IMR-90 (cell line): ENCODE measurements around the gene HPSE. TPM values are rescaled to one million over a fixed set of nuclear protein-coding genes. Genes with fewer than 3 reads are reported as not detected.
A peak's percentile ranks its signal among the peaks of the same experiment; 100 is the strongest.

Source experiments
- ATAC-seq: fragments of 200-7000 bp; cut with Tn5 transposase; 2 replicates; pipeline ENCODE4 v1.9.1; 2020; ENCODE audit warnings: low read depth, mild to moderate bottlenecking, moderate library complexity
- BruUV-seq: library from RNA; stranded (reverse); fragments of 400-500 nt; replicated peaks from 2 replicates; lab custom pipeline; 2021; lab: Mats Ljungman, UMichigan
- CTCF ChIA-PET: fragments of 300-600 bp; formaldehyde crosslinking; extraction: SDS; loops from one replicate; lab custom pipeline; 2021; ENCODE audit warnings: antibody characterized with exemption; lab: Yijun Ruan, JAX
- POLR2A ChIA-PET: fragments of 300-600 bp; sonication (Branson Sonifier 250); formaldehyde crosslinking; loops from one replicate; lab custom pipeline; 2022; ENCODE audit warnings: antibody characterized with exemption; ENCODE audit not compliant: unreplicated experiment; lab: Charles Lee
- DNase-seq: peaks from one replicate; pipeline ENCODE4 v3.0.0; 2013
- H2AFZ ChIP-seq: replicated peaks from 2 replicates; pipeline ENCODE3; 2013; ENCODE audit warnings: low read length, mild to moderate bottlenecking; ENCODE audit not compliant: poor library complexity
- H2AK5ac ChIP-seq: 2 replicates; pipeline ENCODE4 v1.6.1; 2013; ENCODE audit warnings: low read depth, low read length, inconsistent platforms
- H2AK9ac ChIP-seq: replicated peaks from 2 replicates; pipeline ENCODE3; 2013; ENCODE audit warnings: mild to moderate bottlenecking, low read depth, low read length, moderate library complexity; ENCODE audit not compliant: poor library complexity
- H2BK120ac ChIP-seq: 2 replicates; pipeline ENCODE4 v1.6.1; 2013; ENCODE audit warnings: low read depth, low read length, inconsistent platforms
- H2BK15ac ChIP-seq: 3 replicates; pipeline ENCODE4 v1.6.1; 2013; ENCODE audit warnings: low read depth, low read length, inconsistent platforms
- H2BK20ac ChIP-seq: 2 replicates; pipeline ENCODE4 v1.6.1; 2013; ENCODE audit warnings: low read depth, mild to moderate bottlenecking, inconsistent platforms, low read length, moderate library complexity
- H2BK5ac ChIP-seq: 2 replicates; pipeline ENCODE4 v1.6.1; 2013; ENCODE audit warnings: mild to moderate bottlenecking, low read depth, low read length, inconsistent platforms; ENCODE audit not compliant: poor library complexity, severe bottlenecking
- H3K14ac ChIP-seq: replicated peaks from 2 replicates; pipeline ENCODE4 v1.6.1; 2013; ENCODE audit warnings: low read depth, low read length, inconsistent platforms
- H3K18ac ChIP-seq: 2 replicates; pipeline ENCODE4 v1.6.1; 2013; ENCODE audit warnings: low read depth, low read length, control low read depth
- H3K23ac ChIP-seq: 2 replicates; pipeline ENCODE4 v1.6.1; 2013; ENCODE audit warnings: low read depth, low read length, inconsistent platforms
- H3K27ac ChIP-seq: 2 replicates; pipeline ENCODE4 v1.5.1; 2013; ENCODE audit warnings: mild to moderate bottlenecking, control low read depth, low read length; ENCODE audit not compliant: insufficient read depth
- H3K27me3 ChIP-seq: 2 replicates; pipeline ENCODE4 v1.6.1; 2013; ENCODE audit warnings: low read length; ENCODE audit not compliant: control insufficient read depth, insufficient read depth
- H3K36me3 ChIP-seq: 2 replicates; pipeline ENCODE4 v1.6.1; 2013; ENCODE audit warnings: low read length, mixed read lengths; ENCODE audit not compliant: control insufficient read depth, insufficient read depth
- H3K4ac ChIP-seq: 2 replicates; pipeline ENCODE4 v1.6.1; 2013; ENCODE audit warnings: low read depth, low read length, inconsistent platforms
- H3K4me1 ChIP-seq: 2 replicates; pipeline ENCODE4 v1.6.1; 2013; ENCODE audit warnings: low read length, mixed read lengths; ENCODE audit not compliant: control insufficient read depth, insufficient read depth
- H3K4me2 ChIP-seq: 2 replicates; pipeline ENCODE4 v1.6.1; 2013; ENCODE audit warnings: low read depth, mild to moderate bottlenecking, control low read depth, low read length, moderate library complexity
- H3K4me3 ChIP-seq: 2 replicates; pipeline ENCODE4 v1.5.1; 2013; ENCODE audit warnings: low read depth, mild to moderate bottlenecking, control low read depth, low read length, moderate library complexity; ENCODE audit not compliant: insufficient read depth
- H3K56ac ChIP-seq: 2 replicates; pipeline ENCODE4 v1.6.1; 2013; ENCODE audit warnings: low read length, inconsistent platforms; ENCODE audit not compliant: insufficient read depth; ENCODE audit errors: extremely low read depth
- H3K79me1 ChIP-seq, 2 experiments: 2 replicates each; pipeline ENCODE4 v1.6.1; 2013; ENCODE audit warnings: low read length in 2 of 2, inconsistent platforms in 1 of 2, low read depth in 1 of 2
- H3K9ac ChIP-seq: 2 replicates; pipeline ENCODE4 v1.6.1; 2013; ENCODE audit warnings: low read depth, low read length, control low read depth
- H3K9me1 ChIP-seq: 2 replicates; pipeline ENCODE4 v1.6.1; 2013; ENCODE audit warnings: low read length, inconsistent platforms; ENCODE audit not compliant: insufficient read depth
- H3K9me3 ChIP-seq: 2 replicates; pipeline ENCODE4 v1.6.1; 2013; ENCODE audit warnings: low read length; ENCODE audit not compliant: control insufficient read depth, insufficient read depth
- H4K20me1 ChIP-seq: 2 replicates; pipeline ENCODE4 v1.6.1; 2013; ENCODE audit warnings: low read length, inconsistent platforms; ENCODE audit not compliant: insufficient read depth
- H4K5ac ChIP-seq: 2 replicates; pipeline ENCODE4 v1.6.1; 2013; ENCODE audit warnings: mild to moderate bottlenecking, low read depth, low read length, control low read depth
- H4K8ac ChIP-seq, 2 experiments: 2 replicates each; pipeline ENCODE4 v1.6.1; 2013; ENCODE audit warnings: low read depth in 2 of 2, low read length in 2 of 2, control low read depth in 1 of 2, inconsistent platforms in 1 of 2
- H4K91ac ChIP-seq: 2 replicates; pipeline ENCODE4 v1.6.1; 2013; ENCODE audit warnings: low read depth, low read length, inconsistent platforms; ENCODE audit not compliant: insufficient read depth
- BHLHE40 ChIP-seq: fragments of 150-350 bp; IDR thresholded peaks from 2 replicates; pipeline ENCODE4 v1.6.1; 2016; ENCODE audit warnings: mild to moderate bottlenecking, low read depth, low read length
- CEBPB ChIP-seq: IDR thresholded peaks from 2 replicates; pipeline ENCODE4 v1.6.1; 2012; ENCODE audit warnings: low read depth, low read length, improper control_type of control experiment
- CHD1 ChIP-seq: IDR thresholded peaks from 2 replicates; pipeline ENCODE4 v1.6.1; 2012; ENCODE audit warnings: low read depth, low read length, improper control_type of control experiment
- CTCF ChIP-seq: conservative IDR thresholded peaks from 2 replicates; pipeline ENCODE4 v1.5.1; 2012; ENCODE audit warnings: mild to moderate bottlenecking, low read depth, low read length, improper control_type of control experiment
- ELK1 ChIP-seq: fragments of 150-350 bp; IDR thresholded peaks from 2 replicates; pipeline ENCODE4 v1.6.1; 2016; ENCODE audit warnings: low read depth, mild to moderate bottlenecking, low read length, moderate library complexity, borderline replicate concordance
- FOS ChIP-seq: fragments of 150-350 bp; IDR thresholded peaks from 2 replicates; pipeline ENCODE4 v1.6.1; 2016; ENCODE audit warnings: low read depth, low read length
- MAFK ChIP-seq: IDR thresholded peaks from 2 replicates; pipeline ENCODE4 v1.6.1; 2012; ENCODE audit warnings: low read depth, low read length, improper control_type of control experiment
- MAZ ChIP-seq: IDR thresholded peaks from 2 replicates; pipeline ENCODE4 v1.6.1; 2012; ENCODE audit warnings: low read depth, mild to moderate bottlenecking, low read length, improper control_type of control experiment, moderate library complexity, borderline replicate concordance
- MXI1 ChIP-seq: IDR thresholded peaks from 2 replicates; pipeline ENCODE4 v1.6.1; 2012; ENCODE audit warnings: low read depth, mild to moderate bottlenecking, low read length, moderate library complexity, borderline replicate concordance
- NFE2L2 ChIP-seq: fragments of 150-350 bp; IDR thresholded peaks from 2 replicates; pipeline ENCODE4 v1.6.1; 2016; ENCODE audit warnings: low read depth, mild to moderate bottlenecking, low read length
- POLR2A ChIP-seq: IDR thresholded peaks from 2 replicates; pipeline ENCODE4 v1.6.1; 2012; ENCODE audit warnings: mild to moderate bottlenecking, low read depth, low read length
- RAD21 ChIP-seq: IDR thresholded peaks from 2 replicates; pipeline ENCODE4 v1.6.1; 2012; ENCODE audit warnings: low read length, improper control_type of control experiment
- RCOR1 ChIP-seq: IDR thresholded peaks from 2 replicates; pipeline ENCODE4 v1.6.1; 2012; ENCODE audit warnings: mild to moderate bottlenecking, low read length, improper control_type of control experiment; ENCODE audit not compliant: insufficient replicate concordance
- RFX5 ChIP-seq: IDR thresholded peaks from 2 replicates; pipeline ENCODE4 v1.8.0; 2012; ENCODE audit warnings: low read depth, mild to moderate bottlenecking, low read length, moderate library complexity
- SMC3 ChIP-seq: fragments of 150-350 bp; IDR thresholded peaks from 2 replicates; pipeline ENCODE4 v1.6.1; 2016; ENCODE audit warnings: low read depth, mild to moderate bottlenecking, antibody characterized with exemption, low read length, moderate library complexity
- USF2 ChIP-seq: fragments of 150-350 bp; IDR thresholded peaks from 2 replicates; pipeline ENCODE4 v1.6.1; 2017; ENCODE audit warnings: mild to moderate bottlenecking, antibody characterized with exemption, low read length, low read depth
- WGBS, 2 experiments: methylation state at CpG; one replicate each; pipeline versions ENCODE4 v1.1.5 to v1.1.7; 2013; ENCODE audit warnings: missing lambda C conversion rate in 2 of 2; ENCODE audit not compliant: insufficient read length in 1 of 2; ENCODE audit errors: extremely low coverage in 2 of 2; 5-methylcytosine and 5-hydroxymethylcytosine counted together
- dilution Hi-C: fragments of 300-500 bp; cut with HindIII; formaldehyde crosslinking; loops from one replicate; pipeline ENCODE4 v1.14.3; 2018; ENCODE audit warnings: low sequenced_read_pairs; ENCODE audit not compliant: unreplicated experiment
- in situ Hi-C: fragments of 300-500 bp; cut with MboI; formaldehyde crosslinking; loops from 3 replicates; pipeline ENCODE4 v1.14.3; 2019; ENCODE audit warnings: low sequenced_read_pairs, inconsistent platforms, mixed read lengths
- intact Hi-C: fragments of 100-400 bp; cut with micrococcal nuclease; formaldehyde crosslinking; loops from 2 replicates; pipeline ENCODE4 v1.10.0; 2022
- polyA plus RNA-seq, 3 experiments: library from polyadenylated mRNA; depleted of rRNA; stranded (reverse); fragments of >200 nt; gene quantifications; 2 replicates each; pipeline ENCODE4 v1.2.3, GENCODE V29; 2012; ENCODE audit warnings: low replicate concordance in 1 of 3
- total RNA-seq: library from RNA; depleted of rRNA; stranded (reverse); fragments of >200 nt; gene quantifications from 2 replicates; pipeline ENCODE4 v1.2.3, GENCODE V29; 2012

Gene HPSE
- total and polyA plus RNA-seq, 2 of the 4 experiments (the other 2 are of a cell fraction) = under 0.01 to 0.09 TPM

DNA sequence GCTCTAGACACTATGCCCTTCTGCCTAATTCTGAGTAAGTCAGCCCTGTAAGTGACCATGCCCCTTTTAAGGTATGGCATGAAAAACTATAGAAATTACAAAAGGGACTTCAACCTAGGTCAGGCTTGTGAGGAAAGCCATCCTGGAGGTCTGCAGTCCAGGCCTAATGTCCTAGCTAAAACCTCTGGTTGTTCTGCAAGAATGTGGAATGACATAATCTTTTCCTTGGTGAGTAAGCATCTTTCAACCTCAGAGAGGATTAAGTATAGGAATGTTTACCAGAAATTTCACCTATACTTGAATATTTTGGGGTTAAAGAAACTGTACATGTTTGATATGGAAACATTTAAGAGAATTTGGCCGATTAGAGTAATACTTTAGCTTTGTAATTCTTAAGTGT is 23.8 kb upstream of the HPSE start:
- Histone ChIP-seq H3K79me1 (no peaks in the 10 kb centered on the region), H3K56ac (no peak overlapping the region), H4K8ac (no peak overlapping the region), H2BK120ac (0 out of 2 replicates have a peak overlapping the region, but pooled peaks have one; percentile 3), H3K23ac (no peak overlapping the region), H4K5ac (no peak overlapping the region), H3K9me1 (0 out of 2 replicates have a peak, but pooled peaks cover 2% of the 10 kb centered on the region), H2BK20ac (peak overlapping the region; percentile 11; the same call in 1 of the 2 replicates), H2BK5ac (no peak overlapping the region), H2BK15ac (no peak overlapping the region), H3K4me3 (no peak overlapping the region), H3K14ac (no peak overlapping the region), H3K4me2 (no peak overlapping the region), H4K20me1 (no peaks in the 10 kb centered on the region), H2AK9ac (no peak overlapping the region), H3K36me3 (no peaks in the 10 kb centered on the region), H2AFZ (no peak overlapping the region), H3K4me1 (peaks cover 6% of the 10 kb centered on the region), H3K27ac (peak overlapping the region; percentile 5; the same call in 1 of the 2 replicates), H3K9ac (no peak overlapping the region), H4K91ac (no peak overlapping the region), H3K27me3 (no peaks in the 10 kb centered on the region), H3K18ac (no peak overlapping the region), H3K9me3 (no peaks in the 10 kb centered on the region), H3K4ac (no peak overlapping the region), H2AK5ac (no peak overlapping the region)
- dilution Hi-C loops = no loop called here
- no CpG with 5 or more reads among the region's 1 CpG for WGBS, 2 experiments
- BruUV-seq = no TSS peak
- TF ChIP-seq BHLHE40 (no peak), CTCF (no peak), MAZ (no peak), CEBPB (peak; percentile 17; the same call in 1 of the 2 replicates), USF2 (no peak), NFE2L2 (no peak; the same call in 1 of the 2 replicates), FOS (0 out of 2 replicates have a peak, but pooled peaks have one; percentile 5), CHD1 (no peak), MXI1 (no peak), POLR2A (no peak), SMC3 (no peak), RFX5 (no peak), RAD21 (no peak), ELK1 (no peak), RCOR1 (no peak), MAFK (peak; percentile 24; the same call in 1 of the 2 replicates)
- intact Hi-C loops = no loop called here
- in situ Hi-C loops = no loop called here
- ChIA-PET POLR2A (interaction anchor here (0.5 kb wide), 1 partner anchor 79 kb away, joined by 4 read pairs; no protein-coding TSS in a partner anchor), CTCF (no interaction called here)
- ATAC-seq (peak; percentile 63), DNase-seq (peak; percentile 73)
